Vagina (tissue), 2 donors: ENCODE data around the gene CREBBP. TPM values are rescaled to one million over a fixed set of nuclear protein-coding genes. Genes with fewer than 3 reads are reported as not detected.

Source experiments
- DNase-seq, 2 donors: peaks; one replicate each; pipeline ENCODE4 v3.0.0-alpha.2; 2017; ENCODE audit errors: extremely low spot score in 2 of 2
- H3K27ac ChIP-seq: fragments of 200-600 bp; sonication (generic); one replicate; pipeline ENCODE4 v1.5.1; 2019
- H3K27me3 ChIP-seq: fragments of 200-600 bp; sonication (generic); one replicate; pipeline ENCODE4 v1.5.1; 2019
- H3K36me3 ChIP-seq, 2 donors: fragments of 200-600 bp; sonication (generic); one replicate each; pipeline ENCODE4 v1.5.1; 2017 to 2019
- H3K4me1 ChIP-seq: fragments of 200-600 bp; sonication (generic); one replicate; pipeline ENCODE4 v1.5.1; 2019
- H3K4me3 ChIP-seq, 2 donors: fragments of 200-600 bp; sonication (generic); 1 replicate in 1 of 2; 2 replicates in 1 of 2; pipeline ENCODE4 v1.5.1; 2016 to 2019
- H3K9me3 ChIP-seq: fragments of 200-600 bp; sonication (generic); one replicate; pipeline ENCODE4 v1.5.1; 2019
- POLR2A ChIP-seq, 2 donors: fragments of 450-650 bp; IDR thresholded peaks; one replicate each; pipeline ENCODE4 v1.6.1; 2017; ENCODE audit warnings: antibody characterized with exemption in 2 of 2, mild to moderate bottlenecking in 2 of 2, moderate library complexity in 2 of 2
- POLR2AphosphoS5 ChIP-seq, 2 donors: sonication (generic); formaldehyde crosslinking; IDR thresholded peaks; one replicate each; pipeline ENCODE4 v1.9.0; 2017; ENCODE audit warnings: antibody characterized with exemption in 2 of 2, mild to moderate bottlenecking in 2 of 2, low read depth in 1 of 2; ENCODE audit not compliant: insufficient read depth in 1 of 2
- intact Hi-C: fragments of 100-400 bp; cut with DNase I; formaldehyde crosslinking; loops from one replicate; pipeline ENCODE4 v1.15.1; 2023
- total RNA-seq: library from RNA; depleted of rRNA; stranded (reverse); fragments of >200 nt; gene quantifications from one replicate; pipeline ENCODE4 v1.2.3, GENCODE V29; 2016
- TF ChIP-seq, protein P1 (sequence below), 3 experiments: fragments of 450-650 bp in 2 of 3; fragments of 200-600 bp in 1 of 3; sonication (generic) in 1 of 3; IDR thresholded peaks; one replicate each; pipeline ENCODE4 v1.5.1; 2017 to 2019; ENCODE audit warnings: antibody characterized with exemption in 3 of 3, mild to moderate bottlenecking in 2 of 3, moderate library complexity in 2 of 3

The CREBBP gene
- total RNA-seq, 1 donor from 2014 or later, result 102 TPM

DNA sequence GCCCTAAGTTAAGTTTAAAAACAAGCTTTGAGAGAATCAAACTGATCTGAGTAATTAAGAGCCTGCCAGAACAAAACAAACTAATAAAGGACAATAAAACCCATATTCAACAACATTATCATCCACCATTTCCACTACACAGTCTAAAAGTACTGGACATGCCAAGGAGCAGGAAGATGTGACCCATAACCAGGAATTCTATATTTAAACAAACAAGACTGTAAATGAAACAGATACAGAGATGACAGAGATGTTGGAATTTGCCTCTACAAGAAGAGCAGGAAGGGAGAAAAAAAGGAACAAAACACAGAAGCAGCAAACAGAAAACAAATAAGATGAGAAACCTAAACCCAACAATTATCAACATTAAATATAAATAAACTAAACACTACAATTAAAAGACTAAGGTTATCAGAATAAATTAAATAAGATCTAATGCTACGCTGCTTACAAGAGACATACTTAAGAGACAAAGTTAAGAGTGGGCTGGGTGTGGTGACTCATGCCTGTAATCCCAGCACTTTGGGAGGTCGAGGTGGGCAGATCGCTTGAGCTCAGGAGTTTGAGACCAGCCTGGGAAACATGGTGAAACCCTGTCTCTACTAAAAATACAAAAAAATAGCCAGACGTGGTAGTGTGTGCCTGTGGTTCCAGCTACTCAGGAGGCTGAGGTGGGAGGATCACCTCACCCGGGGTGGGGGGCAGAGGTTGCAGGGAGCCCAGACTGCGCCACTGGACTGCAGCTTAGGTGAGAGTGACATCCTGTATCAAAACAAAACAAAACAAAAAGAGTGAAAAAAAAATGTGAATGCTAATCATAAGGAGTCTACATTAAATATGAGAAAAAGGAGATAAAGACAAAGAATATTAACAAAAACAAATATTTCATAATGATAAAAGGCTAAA, 50.6 kb downstream of the CREBBP start:
- Histone ChIP-seq H3K4me1 (peaks cover 30% of the 10 kb centered on the region), H3K27ac (no peak overlapping the region), H3K4me3 (no peak overlapping the region), H3K36me3 (no peaks in the 10 kb centered on the region), H3K9me3 (peaks cover 8% of the 10 kb centered on the region), H3K27me3 (no peaks in the 10 kb centered on the region)
- intact Hi-C loops, result no loop called here
- DNase-seq, result no peak
- TF ChIP-seq POLR2A (IDR thresholded peaks at IDR 0.05), result no peak
- no peak for TF ChIP-seq POLR2AphosphoS5 (IDR thresholded peaks at IDR 0.05; ENCODE audit: insufficient read depth in 1 of 2, low read depth in 1 of 2)
- TF ChIP-seq, protein P1, sequence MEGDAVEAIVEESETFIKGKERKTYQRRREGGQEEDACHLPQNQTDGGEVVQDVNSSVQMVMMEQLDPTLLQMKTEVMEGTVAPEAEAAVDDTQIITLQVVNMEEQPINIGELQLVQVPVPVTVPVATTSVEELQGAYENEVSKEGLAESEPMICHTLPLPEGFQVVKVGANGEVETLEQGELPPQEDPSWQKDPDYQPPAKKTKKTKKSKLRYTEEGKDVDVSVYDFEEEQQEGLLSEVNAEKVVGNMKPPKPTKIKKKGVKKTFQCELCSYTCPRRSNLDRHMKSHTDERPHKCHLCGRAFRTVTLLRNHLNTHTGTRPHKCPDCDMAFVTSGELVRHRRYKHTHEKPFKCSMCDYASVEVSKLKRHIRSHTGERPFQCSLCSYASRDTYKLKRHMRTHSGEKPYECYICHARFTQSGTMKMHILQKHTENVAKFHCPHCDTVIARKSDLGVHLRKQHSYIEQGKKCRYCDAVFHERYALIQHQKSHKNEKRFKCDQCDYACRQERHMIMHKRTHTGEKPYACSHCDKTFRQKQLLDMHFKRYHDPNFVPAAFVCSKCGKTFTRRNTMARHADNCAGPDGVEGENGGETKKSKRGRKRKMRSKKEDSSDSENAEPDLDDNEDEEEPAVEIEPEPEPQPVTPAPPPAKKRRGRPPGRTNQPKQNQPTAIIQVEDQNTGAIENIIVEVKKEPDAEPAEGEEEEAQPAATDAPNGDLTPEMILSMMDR (IDR thresholded peaks at IDR 0.05), result no peak

DNA sequence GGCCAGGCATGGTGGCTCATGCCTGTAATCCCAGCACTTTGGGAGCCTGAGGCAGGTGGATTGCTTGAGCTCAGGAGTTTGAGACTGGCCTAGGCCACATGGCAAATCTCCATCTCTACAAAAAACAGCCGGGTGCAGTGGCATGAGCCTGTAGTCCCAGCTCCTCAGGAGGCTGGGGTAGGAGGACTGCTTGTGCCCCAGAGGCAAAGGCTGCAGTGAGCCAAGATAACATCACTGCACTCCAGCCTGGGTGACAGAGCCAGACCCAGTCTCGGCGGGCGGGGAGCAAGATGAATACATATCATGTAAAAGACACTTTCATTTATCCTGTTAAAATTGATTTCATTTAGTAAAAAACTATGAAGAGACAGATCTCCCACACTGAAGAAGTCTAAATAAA, 54.6 kb downstream of the CREBBP start:
- TF ChIP-seq, protein P1 (IDR thresholded peaks at IDR 0.05), result no peak
- no peak for TF ChIP-seq POLR2A (IDR thresholded peaks at IDR 0.05)
- no peak for TF ChIP-seq POLR2AphosphoS5 (IDR thresholded peaks at IDR 0.05; ENCODE audit: insufficient read depth in 1 of 2, low read depth in 1 of 2)
- no peak for DNase-seq
- no peaks in the 10 kb centered on the region for H3K36me3 ChIP-seq
- intact Hi-C loops, result no loop called here
- H3K4me3 ChIP-seq, result no peak overlapping the region
- no peak overlapping the region for H3K27ac ChIP-seq
- H3K4me1 ChIP-seq, result peaks cover 69% of the 10 kb centered on the region
- no peaks in the 10 kb centered on the region for H3K27me3 ChIP-seq
- no peaks in the 10 kb centered on the region for H3K9me3 ChIP-seq

DNA sequence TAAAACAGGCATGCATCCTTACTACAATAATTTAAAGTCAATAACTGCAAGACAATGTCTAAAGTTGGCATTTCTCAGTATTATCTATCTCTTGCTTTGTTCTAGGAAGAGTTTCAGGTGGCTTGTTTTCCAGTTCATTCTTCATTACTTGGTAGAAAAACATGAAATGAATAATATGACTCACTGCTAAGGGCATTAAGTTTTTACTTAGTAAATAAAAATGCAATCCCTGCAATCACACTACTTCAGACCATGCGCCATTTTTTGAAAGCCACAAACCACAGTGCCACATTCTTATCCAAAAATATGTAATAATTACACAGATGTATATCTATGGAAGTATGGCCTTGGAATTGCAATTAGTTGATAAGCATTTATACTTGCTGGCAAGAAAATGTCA, 55.4 kb downstream of the CREBBP start:
- H3K27ac ChIP-seq, result no peak overlapping the region
- H3K4me1 ChIP-seq, result peaks cover 78% of the 10 kb centered on the region
- no peak overlapping the region for H3K4me3 ChIP-seq

DNA sequence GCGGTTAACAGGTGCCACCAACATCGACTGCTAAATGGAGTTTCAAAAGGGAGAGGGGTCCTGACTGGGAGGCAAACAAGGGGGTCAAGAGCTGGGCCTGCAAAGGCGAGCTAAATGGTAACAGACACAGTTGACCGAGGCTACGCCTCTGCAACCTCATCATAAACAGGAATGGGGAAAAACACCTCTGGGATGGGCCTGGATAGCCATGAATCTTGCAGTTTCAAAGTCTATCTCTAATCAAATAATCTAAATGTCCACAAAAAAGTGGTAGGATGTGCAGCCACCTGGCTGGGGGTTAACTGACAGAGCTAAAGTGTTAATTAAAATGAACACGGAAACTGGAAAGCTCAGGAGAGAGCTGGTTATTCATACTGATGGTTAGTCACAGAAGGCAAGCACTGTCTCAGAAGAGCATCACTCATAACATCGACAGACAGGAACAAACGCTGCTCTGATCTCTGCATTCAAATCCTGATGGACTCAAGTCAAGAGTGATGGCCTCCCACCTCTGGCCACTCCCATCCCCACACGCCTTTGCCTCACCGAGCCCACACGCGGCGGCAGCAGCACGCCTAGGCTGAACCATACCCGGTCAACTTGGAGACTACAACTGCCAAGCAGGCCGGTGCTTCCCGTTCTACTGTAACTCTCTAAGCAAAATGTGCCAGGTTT, 56.3 kb downstream of the CREBBP start:
- Histone ChIP-seq H3K4me3 (no peak overlapping the region), H3K27ac (no peak overlapping the region), H3K4me1 (peaks cover 86% of the 10 kb centered on the region), H3K9me3 (no peaks in the 10 kb centered on the region), H3K27me3 (no peaks in the 10 kb centered on the region), H3K36me3 (no peaks in the 10 kb centered on the region)
- TF ChIP-seq POLR2A (IDR thresholded peaks at IDR 0.05) (no peak), POLR2AphosphoS5 (IDR thresholded peaks at IDR 0.05; ENCODE audit: insufficient read depth in 1 of 2, low read depth in 1 of 2) (no peak)
- TF ChIP-seq, protein P1 (IDR thresholded peaks at IDR 0.05), result no peak
- DNase-seq, result no peak
- intact Hi-C loops, result no loop called here

More for the DNA sequence above, 55.4 kb downstream of the CREBBP start:
- no peaks in the 10 kb centered on the region for H3K27me3 ChIP-seq
- TF ChIP-seq POLR2AphosphoS5 (IDR thresholded peaks at IDR 0.05; ENCODE audit: insufficient read depth in 1 of 2, low read depth in 1 of 2) (no peak), POLR2A (IDR thresholded peaks at IDR 0.05) (no peak)
- TF ChIP-seq, protein P1 (IDR thresholded peaks at IDR 0.05), result no peak
- intact Hi-C loops, result no loop called here
- no peaks in the 10 kb centered on the region for H3K36me3 ChIP-seq
- no peak for DNase-seq
- no peaks in the 10 kb centered on the region for H3K9me3 ChIP-seq
